22Rv1 (cell line): Measurements from ENCODE around the gene NCBP2.

Experiments
- ZFX ChIP-seq: fragments of 450-650 bp; IDR thresholded peaks from 2 replicates; pipeline ENCODE4 v1.6.1; 2017; ENCODE audit warnings: antibody characterized with exemption, borderline replicate concordance
- TF ChIP-seq, protein P1 (sequence below): fragments of 450-650 bp; IDR thresholded peaks from 2 replicates; pipeline ENCODE4 v1.5.1; 2017; ENCODE audit warnings: mild to moderate bottlenecking

DNA sequence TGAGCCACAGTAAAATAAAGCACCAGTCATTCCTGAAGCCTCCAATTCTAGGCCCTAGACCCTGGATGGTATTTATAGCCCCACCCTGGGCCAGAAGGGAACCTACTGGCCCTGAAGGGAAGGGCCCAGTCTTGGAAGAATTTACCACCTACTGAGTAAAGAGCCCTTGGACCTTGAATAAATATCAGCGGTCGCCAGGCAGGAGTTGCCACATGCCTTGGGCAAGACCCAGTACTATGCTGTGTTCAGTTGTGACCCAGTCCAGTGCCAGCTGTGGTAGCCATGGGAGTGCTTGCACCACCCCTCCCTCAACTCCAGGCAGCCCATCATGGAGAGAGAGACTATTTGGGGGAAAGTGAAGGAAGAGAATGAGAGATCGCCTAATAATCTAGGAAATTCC lies 27.0 kb downstream of the NCBP2 start:
- TF ChIP-seq, protein P1, sequence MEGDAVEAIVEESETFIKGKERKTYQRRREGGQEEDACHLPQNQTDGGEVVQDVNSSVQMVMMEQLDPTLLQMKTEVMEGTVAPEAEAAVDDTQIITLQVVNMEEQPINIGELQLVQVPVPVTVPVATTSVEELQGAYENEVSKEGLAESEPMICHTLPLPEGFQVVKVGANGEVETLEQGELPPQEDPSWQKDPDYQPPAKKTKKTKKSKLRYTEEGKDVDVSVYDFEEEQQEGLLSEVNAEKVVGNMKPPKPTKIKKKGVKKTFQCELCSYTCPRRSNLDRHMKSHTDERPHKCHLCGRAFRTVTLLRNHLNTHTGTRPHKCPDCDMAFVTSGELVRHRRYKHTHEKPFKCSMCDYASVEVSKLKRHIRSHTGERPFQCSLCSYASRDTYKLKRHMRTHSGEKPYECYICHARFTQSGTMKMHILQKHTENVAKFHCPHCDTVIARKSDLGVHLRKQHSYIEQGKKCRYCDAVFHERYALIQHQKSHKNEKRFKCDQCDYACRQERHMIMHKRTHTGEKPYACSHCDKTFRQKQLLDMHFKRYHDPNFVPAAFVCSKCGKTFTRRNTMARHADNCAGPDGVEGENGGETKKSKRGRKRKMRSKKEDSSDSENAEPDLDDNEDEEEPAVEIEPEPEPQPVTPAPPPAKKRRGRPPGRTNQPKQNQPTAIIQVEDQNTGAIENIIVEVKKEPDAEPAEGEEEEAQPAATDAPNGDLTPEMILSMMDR: no peak
- TF ChIP-seq ZFX: no peak
